Loucy (cell line): ENCODE measurements around the gene CD3G.

Experiments used
- H2AFZ ChIP-seq: fragments of 200-600 bp; sonication (generic); 2 replicates; pipeline ENCODE4 v1.6.0; 2016; ENCODE audit warnings: antibody characterized with exemption, mild to moderate bottlenecking, low read length, moderate library complexity
- H3F3A ChIP-seq: fragments of 200-600 bp; 2 replicates; pipeline ENCODE4 v1.6.0; 2016; ENCODE audit warnings: antibody characterized with exemption, low read depth, mild to moderate bottlenecking
- H3K27me3 ChIP-seq: fragments of 200-600 bp; sonication (generic); 2 replicates; pipeline ENCODE4 v1.6.1; 2014; ENCODE audit warnings: low read length, mild to moderate bottlenecking; ENCODE audit not compliant: insufficient read depth, poor library complexity, severe bottlenecking
- H3K36me3 ChIP-seq: fragments of 200-600 bp; sonication (generic); 2 replicates; pipeline ENCODE4 v1.6.1; 2016; ENCODE audit warnings: low read length; ENCODE audit not compliant: insufficient read depth
- H3K4me1 ChIP-seq: fragments of 200-600 bp; sonication (generic); 2 replicates; pipeline ENCODE4 v1.5.1; 2014; ENCODE audit warnings: low read length, mild to moderate bottlenecking; ENCODE audit not compliant: insufficient read depth, poor library complexity, severe bottlenecking
- H3K4me2 ChIP-seq: fragments of 200-600 bp; sonication (generic); 2 replicates; pipeline ENCODE4 v1.6.0; 2014; ENCODE audit warnings: antibody characterized with exemption, low read length, low read depth, mild to moderate bottlenecking; ENCODE audit not compliant: poor library complexity, severe bottlenecking
- H3K4me3 ChIP-seq: fragments of 200-600 bp; sonication (generic); 2 replicates; pipeline ENCODE4 v1.5.1; 2014; ENCODE audit warnings: low read length, mild to moderate bottlenecking, mixed read lengths; ENCODE audit not compliant: poor library complexity, severe bottlenecking
- H3K79me2 ChIP-seq: fragments of 200-600 bp; sonication (generic); 2 replicates; pipeline ENCODE4 v1.6.1; 2014; ENCODE audit warnings: low read length; ENCODE audit not compliant: insufficient read depth
- H3K9ac ChIP-seq: fragments of 200-600 bp; sonication (generic); 2 replicates; pipeline ENCODE4 v1.6.0; 2014; ENCODE audit warnings: mild to moderate bottlenecking, low read depth, low read length, moderate library complexity; ENCODE audit not compliant: poor library complexity, severe bottlenecking
- H3K9me2 ChIP-seq: fragments of 200-600 bp; sonication (generic); replicated peaks from 2 replicates; pipeline ENCODE4 v1.6.1; 2016; ENCODE audit warnings: low read depth, low read length, mixed read lengths
- H3K9me3 ChIP-seq: fragments of 200-600 bp; sonication (generic); 2 replicates; pipeline ENCODE4 v1.6.1; 2014; ENCODE audit warnings: mild to moderate bottlenecking, antibody characterized with exemption, low read length, low read depth; ENCODE audit not compliant: insufficient read depth
- H4K20me1 ChIP-seq: fragments of 200-600 bp; sonication (generic); 2 replicates; pipeline ENCODE4 v1.6.0; 2014; ENCODE audit warnings: antibody characterized with exemption, low read length, mild to moderate bottlenecking; ENCODE audit not compliant: insufficient read depth, poor library complexity, severe bottlenecking
- CTCF ChIP-seq: fragments of 200-600 bp; sonication (generic); conservative IDR thresholded peaks from 2 replicates; pipeline ENCODE4 v1.5.1; 2014; ENCODE audit warnings: mild to moderate bottlenecking, antibody characterized with exemption, low read length
- EZH2phosphoT487 ChIP-seq: fragments of 200-600 bp; IDR thresholded peaks from 2 replicates; pipeline ENCODE4 v1.6.1; 2018; ENCODE audit warnings: antibody characterized with exemption, mild to moderate bottlenecking, moderate library complexity, borderline replicate concordance

Gene CD3G

GRCh38 chr11:118343981-118344515 is at the start of gene CD3G:
Gene CD3G (plus strand): TSS chr11:118344344. CDS start chr11:118344424, 80 bp downstream.
- Histone ChIP-seq H3K9me2 (no peaks in the 10 kb centered on the region), H4K20me1 (peaks cover 19% of the 10 kb centered on the region), H3F3A (peaks cover 7% of the 10 kb centered on the region; the same call in 1 of the 2 replicates), H3K9ac (peak within 1 kb of the TSS; percentile 96), H3K79me2 (peaks cover 100% of the 10 kb centered on the region), H3K4me2 (peak within 1 kb of the TSS; percentile 91), H3K36me3 (peaks cover 13% of the 10 kb centered on the region), H3K4me1 (peaks cover 80% of the 10 kb centered on the region), H3K9me3 (no peaks in the 10 kb centered on the region), H2AFZ (peak within 1 kb of the TSS; percentile 11; the same call in 1 of the 2 replicates), H3K27me3 (no peaks in the 10 kb centered on the region), H3K4me3 (peak within 1 kb of the TSS; percentile 88)
- TF ChIP-seq EZH2phosphoT487 (no peak), CTCF (no peak)

- no peaks in the 10 kb centered on the region for H3K9me2 ChIP-seq
- TF ChIP-seq EZH2phosphoT487 (no peak), CTCF (no peak)
- no peak overlapping the region for H3K4me3 ChIP-seq
- no peaks in the 10 kb centered on the region for H3F3A ChIP-seq
- no peaks in the 10 kb centered on the region for H3K27me3 ChIP-seq
- no peaks in the 10 kb centered on the region for H3K36me3 ChIP-seq
- H3K9me3 ChIP-seq: no peaks in the 10 kb centered on the region
- H2AFZ ChIP-seq: 0 out of 2 replicates have a peak overlapping the region, but pooled peaks have one; percentile 24
- H3K4me1 ChIP-seq: peaks cover 3% of the 10 kb centered on the region
- H3K4me2 ChIP-seq: no peak overlapping the region
- no peaks in the 10 kb centered on the region for H3K79me2 ChIP-seq
- no peaks in the 10 kb centered on the region for H4K20me1 ChIP-seq
- H3K9ac ChIP-seq: no peak overlapping the region
Measured at GRCh38 chr11:118295199-118295598, 48.9 kb upstream of the CD3G start.

GRCh38 chr11:118295815-118296454 is 48.2 kb upstream of the CD3G start:
- no peak overlapping the region for H3K4me2 ChIP-seq
- no peak overlapping the region for H3K9ac ChIP-seq
- no peaks in the 10 kb centered on the region for H3K79me2 ChIP-seq
- H3K9me2 ChIP-seq: no peaks in the 10 kb centered on the region
- no peak overlapping the region for H3K4me3 ChIP-seq
- H3K4me1 ChIP-seq: peaks cover 3% of the 10 kb centered on the region
- no peaks in the 10 kb centered on the region for H3K27me3 ChIP-seq
- H2AFZ ChIP-seq: peak overlapping the region; percentile 24; the same call in 1 of the 2 replicates
- H4K20me1 ChIP-seq: no peaks in the 10 kb centered on the region
- H3K9me3 ChIP-seq: no peaks in the 10 kb centered on the region
- TF ChIP-seq CTCF (peak; percentile 89), EZH2phosphoT487 (no peak)
- H3F3A ChIP-seq: no peaks in the 10 kb centered on the region
- H3K36me3 ChIP-seq: no peaks in the 10 kb centered on the region
